ENCODE measurements around the gene MRPL24. TPM values are rescaled to one million over a fixed set of nuclear protein-coding genes. Genes with fewer than 3 reads are reported as not detected.

The MRPL24 gene
- total RNA-seq, 1 donor from 2014 or later = 75.7 TPM

GRCh38 chr1:156693848-156694689, 46.8 kb downstream of the MRPL24 start:
- intact Hi-C loops (cut with micrococcal nuclease) = no loop called here

DNA sequence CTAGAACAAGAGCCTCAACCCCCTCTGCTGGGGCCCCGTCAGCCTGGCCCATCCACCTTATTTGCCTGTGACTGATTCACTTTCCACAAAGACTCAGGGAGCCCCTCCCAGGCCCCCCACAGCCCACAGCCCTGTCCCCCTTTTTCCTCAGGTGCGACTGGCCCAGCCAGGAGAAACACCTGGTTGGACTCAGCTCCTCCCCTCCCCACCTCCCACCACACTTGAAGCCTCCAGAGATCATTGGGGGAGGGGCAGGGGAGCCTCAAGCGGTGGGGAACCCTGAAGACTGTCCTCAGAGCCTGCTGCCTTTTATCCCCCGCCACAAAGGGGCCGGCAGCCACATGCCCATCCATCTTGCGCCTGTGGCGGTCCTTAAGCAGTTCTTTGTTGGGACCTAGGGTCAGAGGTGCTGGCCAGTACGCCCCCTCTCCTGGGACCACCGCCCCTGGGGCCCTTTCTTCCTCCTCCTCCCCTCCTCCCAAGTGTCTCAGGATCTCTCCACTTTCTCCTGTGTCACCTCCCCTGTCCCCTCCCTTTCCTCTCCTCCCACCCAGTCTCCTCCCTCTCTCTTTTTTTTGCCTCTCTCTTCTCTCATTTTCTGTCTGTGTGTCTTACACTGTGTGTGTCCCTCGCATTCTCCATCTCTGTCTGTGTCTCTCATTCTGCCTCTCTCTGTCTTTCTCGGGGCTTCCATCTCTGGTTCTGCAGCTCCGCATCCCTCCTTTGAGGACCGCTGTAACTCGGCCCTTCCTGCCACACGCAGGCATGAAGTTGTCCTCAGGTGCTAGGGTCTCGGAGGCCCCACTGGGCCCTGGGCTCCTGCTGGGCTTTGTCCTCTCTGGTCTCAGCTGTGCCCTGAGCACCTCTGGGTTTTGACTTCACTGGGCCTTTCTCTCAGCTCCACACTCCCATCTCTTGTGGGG, 47.7 kb downstream of the MRPL24 start:
- intact Hi-C loops (cut with micrococcal nuclease) = no loop called here

DNA sequence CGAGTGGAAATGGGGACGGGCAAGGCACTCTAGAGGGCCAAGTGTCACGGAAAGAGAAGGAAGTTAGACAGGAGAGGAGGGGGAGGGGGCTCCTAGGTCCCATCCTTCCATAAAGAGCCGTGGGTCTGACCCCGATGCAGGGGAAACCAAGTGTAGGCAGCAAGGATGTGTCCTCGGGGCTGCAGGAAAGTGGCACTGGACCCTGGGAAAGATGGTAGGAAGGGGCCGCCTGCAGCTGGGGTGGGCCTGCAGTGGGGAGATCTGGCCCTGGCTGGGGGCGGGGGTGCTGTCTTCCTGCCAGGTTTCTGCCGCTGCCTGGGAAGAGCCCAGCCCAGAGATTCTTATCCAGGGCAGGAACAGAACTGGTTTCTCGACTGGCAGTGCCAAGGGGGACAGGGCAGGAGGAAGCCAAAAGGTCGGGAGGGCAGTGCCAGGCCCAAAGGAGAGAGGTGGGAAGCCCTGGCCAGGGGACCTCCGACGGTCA, 48.4 kb downstream of the MRPL24 start:
- intact Hi-C loops (cut with micrococcal nuclease) = no loop called here

GRCh38 chr1:156691665-156692440, 49.0 kb downstream of the MRPL24 start:
- intact Hi-C loops (cut with micrococcal nuclease) = no loop called here

DNA sequence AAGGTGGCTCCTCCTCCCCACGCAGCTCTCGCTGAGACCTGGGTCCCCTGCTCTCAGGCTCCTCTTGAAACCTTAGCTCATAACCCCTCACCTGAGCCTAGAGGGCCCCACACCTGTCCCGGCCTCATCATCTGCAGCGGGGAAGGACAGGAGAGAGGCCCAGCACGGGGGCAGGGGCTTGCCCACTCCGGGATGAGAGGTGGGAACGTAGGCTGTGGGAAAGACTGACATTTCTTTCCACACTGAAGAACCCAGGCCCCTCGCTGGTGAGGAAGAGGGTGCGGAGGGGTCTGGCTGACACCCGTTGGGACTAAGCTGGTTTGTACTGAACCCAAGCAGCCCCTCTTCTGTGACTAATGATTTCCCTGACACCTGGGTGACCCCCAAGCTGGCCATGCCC, 49.7 kb downstream of the MRPL24 start:
- intact Hi-C loops (cut with micrococcal nuclease) = no loop called here

- intact Hi-C loops (cut with micrococcal nuclease) = no loop called here
Observed at GRCh38 chr1:156690675-156691036, 50.2 kb downstream of the MRPL24 start.

DNA sequence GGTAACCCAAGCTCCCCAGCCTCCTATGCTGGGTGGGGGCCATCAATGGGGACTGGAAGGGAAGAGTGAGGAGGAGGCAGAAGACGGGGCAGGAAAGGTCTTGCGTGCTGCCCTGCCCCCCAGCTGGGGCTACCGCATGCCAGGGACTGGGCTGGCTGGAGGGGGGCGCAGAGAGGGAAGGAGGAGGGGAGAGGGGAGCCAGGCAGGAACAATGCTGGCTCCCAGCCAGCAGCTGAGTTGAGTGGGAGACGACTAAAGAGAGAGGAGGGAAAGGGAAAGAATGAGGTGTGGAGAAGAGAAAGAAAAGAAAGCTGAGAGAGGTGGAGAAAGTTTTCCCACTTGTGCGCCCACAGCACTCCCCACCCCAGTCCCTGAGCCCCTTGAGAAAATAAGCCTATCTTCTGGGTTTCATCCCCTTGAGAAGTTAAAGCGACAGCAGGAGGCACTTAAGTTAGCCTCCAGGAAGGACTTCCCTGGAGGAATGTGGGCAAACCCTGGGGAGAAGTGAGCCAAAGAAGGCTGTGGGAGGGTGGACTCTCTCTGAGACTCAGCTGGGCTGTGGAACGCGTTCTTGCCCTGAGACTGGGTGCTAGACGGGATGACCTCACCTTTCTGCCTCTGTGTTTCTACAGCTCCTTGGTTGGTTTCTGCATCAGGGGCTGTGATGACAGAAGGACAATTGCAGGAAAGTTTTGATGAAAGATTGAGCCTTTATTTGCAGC, 50.8 kb downstream of the MRPL24 start:
- intact Hi-C loops (cut with micrococcal nuclease) = loop anchor here (1.0 to 10.0 kb wide), 4 partner anchors 16 to 205 kb away; partner anchors contain the start of genes PEAR1 and PRCC

DNA sequence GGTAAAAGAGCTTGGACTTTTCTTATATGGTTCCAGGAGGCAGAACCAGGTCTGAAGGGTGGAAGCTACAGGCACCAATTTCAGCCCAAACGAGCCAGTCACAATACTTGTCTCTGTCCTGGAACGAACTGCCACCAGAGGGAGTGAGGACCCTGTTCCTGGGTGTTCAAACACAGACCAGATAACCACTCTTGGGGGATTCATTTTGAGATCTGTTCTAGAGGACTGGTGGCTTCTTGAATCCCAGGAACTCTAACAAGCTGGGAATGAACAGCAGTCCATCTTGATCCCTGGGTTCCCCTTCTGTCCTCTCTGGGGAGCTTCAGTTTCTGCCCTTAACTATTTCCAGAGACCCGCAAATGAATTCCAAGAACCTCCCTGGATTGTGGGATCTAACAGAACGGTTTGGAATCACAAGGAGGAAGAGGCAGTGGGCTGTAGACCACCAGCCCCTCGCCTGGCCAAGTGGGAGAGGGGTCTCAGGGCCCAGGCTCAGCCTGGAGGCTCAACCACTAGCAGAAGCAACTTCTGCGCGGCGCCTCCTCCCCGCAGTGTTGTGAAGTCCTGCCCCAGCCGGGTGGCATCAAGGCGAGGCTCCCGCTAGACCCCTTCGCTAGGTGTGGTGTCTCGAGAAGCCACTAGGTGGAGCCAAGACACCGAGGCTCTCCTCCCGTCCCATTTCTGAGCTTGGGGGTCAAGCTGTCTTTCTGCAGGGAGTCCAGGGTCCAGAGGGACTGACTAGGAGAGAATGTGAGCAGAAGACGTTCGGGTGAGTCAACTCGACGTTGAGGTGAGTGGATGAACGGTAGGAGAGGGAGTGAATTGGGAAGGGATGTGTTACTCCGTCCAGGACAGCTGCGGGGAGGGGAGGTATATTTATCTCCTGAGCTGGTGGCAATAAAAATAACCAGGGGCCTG, 51.6 kb downstream of the MRPL24 start:
- intact Hi-C loops (cut with micrococcal nuclease) = loop anchor here (1.0 to 10.0 kb wide), 4 partner anchors 17 to 206 kb away; partner anchors contain the start of genes PEAR1 and PRCC

Other genes with a start within 250 kb of the MRPL24 start
- gene MEF2D, start 240.3 kb downstream of the MRPL24 start, total RNA-seq = 29.7 and 34.2 TPM in 2 replicates
- 16.1 and 16.4 TPM in 2 replicates for gene IQGAP3, start 168.5 kb downstream of the MRPL24 start, total RNA-seq
- 1.2 and 2.3 TPM in 2 replicates for gene TTC24, start 161.4 kb downstream of the MRPL24 start, total RNA-seq
- 59.9 and 64.5 TPM in 2 replicates for gene NAXE, start 149.3 kb downstream of the MRPL24 start, total RNA-seq
- 50.4 and 53.5 TPM in 2 replicates for gene GPATCH4, start 139.6 kb downstream of the MRPL24 start, total RNA-seq
- gene HAPLN2, start 121.7 kb downstream of the MRPL24 start, total RNA-seq = 0.11 TPM in 1 of 2 replicates, not detected in the other
- gene BCAN, start 99.0 kb downstream of the MRPL24 start, total RNA-seq = not detected in 2 replicates
- gene NES, start 63.7 kb downstream of the MRPL24 start, total RNA-seq = not detected in 2 replicates
- 1.6 and 2.1 TPM in 2 replicates for gene CRABP2, start 35.5 kb downstream of the MRPL24 start, total RNA-seq
- gene METTL25B, start 12.6 kb downstream of the MRPL24 start, total RNA-seq = 29.8 and 34.7 TPM in 2 replicates
- 57.9 and 59.3 TPM in 2 replicates for gene ISG20L2, start 12.3 kb downstream of the MRPL24 start, total RNA-seq
- gene HDGF, start 10.6 kb upstream of the MRPL24 start, total RNA-seq = 253 and 257 TPM in 2 replicates
- 83.3 and 85.5 TPM in 2 replicates for gene PRCC, start 26.4 kb upstream of the MRPL24 start, total RNA-seq
- gene SH2D2A, start 75.8 kb upstream of the MRPL24 start, total RNA-seq = 94.7 and 96.1 TPM in 2 replicates
- gene INSRR, start 118.0 kb upstream of the MRPL24 start, total RNA-seq = 0.14 TPM in 1 of 2 replicates, not detected in the other
- gene NTRK1, start 119.8 kb upstream of the MRPL24 start, total RNA-seq = 12.7 and 13.4 TPM in 2 replicates
- gene PEAR1, start 152.6 kb upstream of the MRPL24 start, total RNA-seq = 0.09 TPM in 2 replicates
- gene LRRC71, start 179.5 kb upstream of the MRPL24 start, total RNA-seq = not detected in 2 replicates